GM23248 (cell line): ENCODE measurements around the gene ZMYND19.

ENCODE experiments used
- EZH2 ChIP-seq: fragments of 200-600 bp; sonication (generic); IDR thresholded peaks from 2 replicates; pipeline ENCODE4 v1.6.1; 2018; ENCODE audit warnings: antibody characterized with exemption, mild to moderate bottlenecking; ENCODE audit not compliant: insufficient read depth, poor library complexity, severe bottlenecking
- EZH2phosphoT487 ChIP-seq: fragments of 200-600 bp; sonication (generic); IDR thresholded peaks from 2 replicates; pipeline ENCODE4 v1.6.1; 2018; ENCODE audit warnings: antibody characterized with exemption, moderate library complexity, mild to moderate bottlenecking, low read depth; ENCODE audit not compliant: insufficient read depth

DNA sequence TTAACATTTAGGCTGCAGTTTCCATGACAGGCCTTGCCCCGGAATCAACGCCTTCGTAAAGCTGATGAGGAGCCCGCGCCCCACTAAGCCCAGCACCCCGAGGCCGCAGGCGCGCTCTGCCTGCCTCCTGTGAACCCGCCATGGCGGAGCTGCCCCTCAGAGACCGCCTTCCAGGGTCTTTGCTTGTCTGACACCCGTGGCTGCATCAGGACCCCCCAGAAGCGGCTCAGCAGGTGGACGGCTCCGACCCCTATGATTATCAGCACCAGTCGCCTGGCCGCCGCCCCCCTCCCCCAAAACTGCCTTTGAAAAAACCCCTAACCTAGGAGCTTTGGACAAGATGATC, 11.1 kb downstream of the ZMYND19 start:
- TF ChIP-seq EZH2 (no peak), EZH2phosphoT487 (no peak)
